ENCODE results near the gene RBM25. TPM values are rescaled to one million over a fixed set of nuclear protein-coding genes. Genes with fewer than 3 reads are reported as not detected.

Gene RBM25
- total and polyA plus RNA-seq, 10 of the 15 experiments (the other 5 are each of a cell fraction or from before 2014, with no cell fraction given) = 43.4 to 125 (median 74.1) TPM

DNA sequence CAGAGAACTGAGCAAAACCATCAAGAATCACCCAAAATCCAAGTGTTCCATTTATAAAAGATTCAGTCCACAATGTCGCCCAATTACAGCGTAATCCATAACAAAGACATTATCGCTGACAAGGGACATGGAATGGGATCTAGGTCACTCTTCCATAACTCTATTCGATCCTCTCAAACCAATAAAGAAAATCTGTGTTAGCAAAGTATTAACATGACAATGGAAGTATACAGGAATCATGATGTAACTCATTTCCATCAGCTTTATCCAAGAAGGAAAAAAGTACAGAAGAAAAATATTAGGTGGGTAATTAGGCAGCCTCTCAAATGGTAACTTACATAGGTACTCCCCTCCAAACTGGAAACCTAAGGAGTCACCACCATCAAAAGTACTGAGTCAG is 36.3 kb upstream of the RBM25 start:
- in situ Hi-C loops (cut with MboI) = no loop called here

More for the DNA sequence above, 36.3 kb upstream of the RBM25 start:
- Histone ChIP-seq H3K27ac (ENCODE audit: control insufficient read depth, insufficient read depth) (no peak overlapping the region), H3K4me2 (ENCODE audit: control insufficient read depth, insufficient read depth) (peak overlapping the region; percentile 35), H4K20me1 (ENCODE audit: control insufficient read depth, insufficient read depth) (no peaks in the 10 kb centered on the region), H3K4me1 (ENCODE audit: control insufficient read depth, insufficient read depth, low read length) (no peaks in the 10 kb centered on the region), H3K4me3 (peak overlapping the region; percentile 47; the same call in 1 of the 2 replicates), H2AFZ (ENCODE audit: control insufficient read depth, low read depth, low read length) (no peak overlapping the region), H3K27me3 (replicated peaks in 1 of 2; ENCODE audit: control insufficient read depth in 2 of 2, insufficient read depth in 2 of 2, low read length in 1 of 2) (no peaks in the 10 kb centered on the region), H3K9ac (ENCODE audit: control insufficient read depth, insufficient read depth, low read length) (no peak overlapping the region), H3K79me2 (ENCODE audit: control insufficient read depth, insufficient read depth, low read length) (peaks cover 16% of the 10 kb centered on the region), H3K36me3 (ENCODE audit: control insufficient read depth in 2 of 2, insufficient read depth in 2 of 2, low read length in 1 of 2) (peaks cover 0 to 5% of the 10 kb centered on the region in 2 experiments; a peak in 2 of 4 replicates), H3K9me3 (replicated peaks; ENCODE audit: control insufficient read depth, insufficient read depth, low read length) (no peaks in the 10 kb centered on the region; the same call in 2 of the 3 replicates)
- ChIA-PET RAD21 (ENCODE audit: unreplicated experiment) (no interaction called here), CTCF (interaction anchor here (0.7 kb wide), 1 partner anchor 344 kb away, joined by 3 read pairs; no protein-coding TSS in a partner anchor), POLR2A (interaction anchor here (1.0 kb wide), 1 partner anchor 13 kb away, joined by 4 read pairs; no protein-coding TSS in a partner anchor), SMC1A (ENCODE audit: uncharacterized antibody, unreplicated experiment) (interaction anchor here (1.5 to 2.2 kb wide), 2 partner anchors 9 to 36 kb away, joined by 3 to 8 read pairs; partner anchors contain the start of gene RBM25)
- DNase-seq (ENCODE audit: low read depth, low spot score) (no peak), FAIRE-seq (no peak), ATAC-seq (no peak)
- no TSS peak for BruUV-seq (replicated peaks)
- intact Hi-C loops (cut with micrococcal nuclease; ENCODE audit: unreplicated experiment) = no loop called here
- 98% methylated on average over 4 of the region's 4 CpGs for WGBS (ENCODE audit: insufficient coverage, insufficient replicate concordance, low lambda C conversion rate, missing lambda C conversion rate)
- TF ChIP-seq NFXL1 (IDR thresholded peaks at IDR 0.05; ENCODE audit: borderline replicate concordance) (no peak), SREBF2 (IDR thresholded peaks at IDR 0.05; ENCODE audit: low read length) (no peak), RB1 (IDR thresholded peaks at IDR 0.05; ENCODE audit: borderline replicate concordance) (no peak), NRF1 (conservative IDR thresholded peaks at IDR 0.05; ENCODE audit: low read depth, low read length) (no peak), CREM (IDR thresholded peaks at IDR 0.05; ENCODE audit: low read depth) (no peak), BRCA1 (IDR thresholded peaks at IDR 0.05; ENCODE audit: low read depth, low read length) (no peak), LARP7 (IDR thresholded peaks at IDR 0.05) (no peak)
- TF ChIP-seq, protein P1, sequence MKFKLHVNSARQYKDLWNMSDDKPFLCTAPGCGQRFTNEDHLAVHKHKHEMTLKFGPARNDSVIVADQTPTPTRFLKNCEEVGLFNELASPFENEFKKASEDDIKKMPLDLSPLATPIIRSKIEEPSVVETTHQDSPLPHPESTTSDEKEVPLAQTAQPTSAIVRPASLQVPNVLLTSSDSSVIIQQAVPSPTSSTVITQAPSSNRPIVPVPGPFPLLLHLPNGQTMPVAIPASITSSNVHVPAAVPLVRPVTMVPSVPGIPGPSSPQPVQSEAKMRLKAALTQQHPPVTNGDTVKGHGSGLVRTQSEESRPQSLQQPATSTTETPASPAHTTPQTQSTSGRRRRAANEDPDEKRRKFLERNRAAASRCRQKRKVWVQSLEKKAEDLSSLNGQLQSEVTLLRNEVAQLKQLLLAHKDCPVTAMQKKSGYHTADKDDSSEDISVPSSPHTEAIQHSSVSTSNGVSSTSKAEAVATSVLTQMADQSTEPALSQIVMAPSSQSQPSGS (IDR thresholded peaks at IDR 0.05; ENCODE audit: low read length) = no peak
- TF ChIP-seq, protein P2, sequence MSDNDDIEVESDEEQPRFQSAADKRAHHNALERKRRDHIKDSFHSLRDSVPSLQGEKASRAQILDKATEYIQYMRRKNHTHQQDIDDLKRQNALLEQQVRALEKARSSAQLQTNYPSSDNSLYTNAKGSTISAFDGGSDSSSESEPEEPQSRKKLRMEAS (IDR thresholded peaks at IDR 0.05; ENCODE audit: low read depth, low read length) = no peak
- TF ChIP-seq, protein P3, sequence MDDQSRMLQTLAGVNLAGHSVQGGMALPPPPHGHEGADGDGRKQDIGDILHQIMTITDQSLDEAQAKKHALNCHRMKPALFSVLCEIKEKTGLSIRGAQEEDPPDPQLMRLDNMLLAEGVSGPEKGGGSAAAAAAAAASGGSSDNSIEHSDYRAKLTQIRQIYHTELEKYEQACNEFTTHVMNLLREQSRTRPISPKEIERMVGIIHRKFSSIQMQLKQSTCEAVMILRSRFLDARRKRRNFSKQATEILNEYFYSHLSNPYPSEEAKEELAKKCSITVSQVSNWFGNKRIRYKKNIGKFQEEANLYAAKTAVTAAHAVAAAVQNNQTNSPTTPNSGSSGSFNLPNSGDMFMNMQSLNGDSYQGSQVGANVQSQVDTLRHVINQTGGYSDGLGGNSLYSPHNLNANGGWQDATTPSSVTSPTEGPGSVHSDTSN (IDR thresholded peaks at IDR 0.05; ENCODE audit: insufficient replicate concordance, low read depth, low read length) = no peak
- TF ChIP-seq, protein P4, sequence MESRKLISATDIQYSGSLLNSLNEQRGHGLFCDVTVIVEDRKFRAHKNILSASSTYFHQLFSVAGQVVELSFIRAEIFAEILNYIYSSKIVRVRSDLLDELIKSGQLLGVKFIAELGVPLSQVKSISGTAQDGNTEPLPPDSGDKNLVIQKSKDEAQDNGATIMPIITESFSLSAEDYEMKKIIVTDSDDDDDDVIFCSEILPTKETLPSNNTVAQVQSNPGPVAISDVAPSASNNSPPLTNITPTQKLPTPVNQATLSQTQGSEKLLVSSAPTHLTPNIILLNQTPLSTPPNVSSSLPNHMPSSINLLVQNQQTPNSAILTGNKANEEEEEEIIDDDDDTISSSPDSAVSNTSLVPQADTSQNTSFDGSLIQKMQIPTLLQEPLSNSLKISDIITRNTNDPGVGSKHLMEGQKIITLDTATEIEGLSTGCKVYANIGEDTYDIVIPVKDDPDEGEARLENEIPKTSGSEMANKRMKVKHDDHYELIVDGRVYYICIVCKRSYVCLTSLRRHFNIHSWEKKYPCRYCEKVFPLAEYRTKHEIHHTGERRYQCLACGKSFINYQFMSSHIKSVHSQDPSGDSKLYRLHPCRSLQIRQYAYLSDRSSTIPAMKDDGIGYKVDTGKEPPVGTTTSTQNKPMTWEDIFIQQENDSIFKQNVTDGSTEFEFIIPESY (IDR thresholded peaks at IDR 0.05) = no peak
